K562 (cell line): Measurements from ENCODE around the gene OR9Q2. TPM values are rescaled to one million over a fixed set of nuclear protein-coding genes. Genes with fewer than 3 reads are reported as not detected.

Experiments
- ATAC-seq: fragments of 200-7000 bp; cut with Tn5 transposase; 3 replicates; pipeline ENCODE4 v1.9.1; 2020; ENCODE audit warnings: moderate library complexity
- BruUV-seq: library from RNA; stranded (reverse); fragments of 400-500 nt; replicated peaks from 2 replicates; lab custom pipeline; 2021; lab: Mats Ljungman, UMichigan
- CTCF ChIA-PET: fragments of 300-600 bp; formaldehyde crosslinking; extraction: SDS; loops from one replicate; lab custom pipeline; 2021; ENCODE audit warnings: low intra/inter-chr PET ratio; lab: Yijun Ruan, JAX
- POLR2A ChIA-PET: fragments of 300-600, 350-650 bp; sonication (Branson Sonifier 250); formaldehyde crosslinking; extraction: SDS; loops from one replicate; lab custom pipeline; 2021; ENCODE audit warnings: antibody characterized with exemption, inconsistent platforms; lab: Yijun Ruan, JAX
- DNase-seq, 4 experiments: peaks; one replicate each; pipeline versions ENCODE4 v3.0.0 to v3.0.0-alpha.2; 2011 to 2018; ENCODE audit warnings: low spot score in 3 of 4, mixed read lengths in 3 of 4; ENCODE audit errors: extremely low read depth in 1 of 4
- FAIRE-seq: peaks from 2 replicates; lab custom pipeline; 2011; peaks lifted over from hg19 to GRCh38; lab: Jason Lieb, UNC
- H2AFZ ChIP-seq: 2 replicates; pipeline ENCODE4 v1.6.0; 2011; ENCODE audit warnings: low read depth, low read length, control low read depth, inconsistent platforms
- H3K27ac ChIP-seq: fragments of 200-600 bp; 3 replicates; pipeline ENCODE4 v1.8.0; 2011; ENCODE audit warnings: low read depth, mild to moderate bottlenecking, control low read depth, inconsistent platforms, low read length, moderate library complexity, mixed read lengths; ENCODE audit errors: extremely low read depth
- H3K27me3 ChIP-seq, 2 experiments: fragments of 300-600 bp in 1 of 2; 2 replicates in 1 of 2; 3 replicates in 1 of 2; pipeline versions ENCODE4 v1.6.0 to v1.8.0; 2011; ENCODE audit warnings: inconsistent platforms in 2 of 2, low read length in 2 of 2, mild to moderate bottlenecking in 1 of 2, mixed read lengths in 1 of 2, moderate library complexity in 1 of 2; ENCODE audit not compliant: control insufficient read depth in 2 of 2, insufficient read depth in 2 of 2
- H3K36me3 ChIP-seq: fragments of 300-600 bp; 3 replicates; pipeline ENCODE4 v1.8.0; 2011; ENCODE audit warnings: mild to moderate bottlenecking, low read length, inconsistent platforms; ENCODE audit not compliant: control insufficient read depth, insufficient read depth
- H3K4me1 ChIP-seq, 2 experiments: fragments of 200-600 bp in 1 of 2; replicated peaks in 1 of 2; 2 replicates in 1 of 2; 3 replicates in 1 of 2; pipeline versions ENCODE4 v1.5.1 to v1.8.0; 2011; ENCODE audit warnings: inconsistent platforms in 2 of 2, low read length in 2 of 2, mild to moderate bottlenecking in 1 of 2, mixed read lengths in 1 of 2, moderate library complexity in 1 of 2; ENCODE audit not compliant: control insufficient read depth in 2 of 2, insufficient read depth in 2 of 2
- H3K4me2 ChIP-seq: 2 replicates; pipeline ENCODE4 v1.6.1; 2011; ENCODE audit warnings: low read length, control low read depth, inconsistent platforms, mixed read lengths; ENCODE audit not compliant: insufficient read depth
- H3K4me3 ChIP-seq: fragments of 200-600 bp; sonication (generic), shearing (Covaris generic); 2 replicates; pipeline ENCODE4 v1.5.1; 2016; ENCODE audit warnings: control low read depth, inconsistent platforms
- H3K79me2 ChIP-seq: fragments of 200-600 bp; 3 replicates; pipeline ENCODE4 v1.8.0; 2011; ENCODE audit warnings: low read length, inconsistent platforms; ENCODE audit not compliant: control insufficient read depth, insufficient read depth
- H3K9ac ChIP-seq, 2 experiments: 2 replicates each; pipeline versions ENCODE4 v1.6.0 to v1.6.1; 2011; ENCODE audit warnings: low read depth in 2 of 2, low read length in 2 of 2, control low read depth in 1 of 2, inconsistent platforms in 1 of 2, mild to moderate bottlenecking in 1 of 2, mixed read lengths in 1 of 2; ENCODE audit not compliant: insufficient read depth in 1 of 2
- H3K9me1 ChIP-seq: one replicate; pipeline ENCODE4 v1.6.0; 2011; ENCODE audit warnings: inconsistent platforms, mild to moderate bottlenecking, low read length, moderate library complexity; ENCODE audit not compliant: control insufficient read depth, insufficient read depth
- H3K9me3 ChIP-seq: replicated peaks from 2 replicates; pipeline ENCODE4 v1.5.1; 2011; ENCODE audit warnings: low read depth, low read length, inconsistent platforms; ENCODE audit not compliant: control insufficient read depth, insufficient read depth
- H4K20me1 ChIP-seq: replicated peaks from 2 replicates; pipeline ENCODE4 v1.6.1; 2011; ENCODE audit warnings: low read length, inconsistent platforms, mixed read lengths; ENCODE audit not compliant: control insufficient read depth, insufficient read depth
- ELF4 ChIP-seq: fragments of 450-650 bp; formaldehyde crosslinking; IDR thresholded peaks from 2 replicates; pipeline ENCODE4 v1.4.0; 2022; ENCODE audit warnings: missing genetic modification characterization
- FOXK2 ChIP-seq, 2 experiments: fragments of 450-650 bp; IDR thresholded peaks in 1 of 2; conservative IDR thresholded peaks in 1 of 2; 2 replicates each; pipeline ENCODE4 v1.6.1; 2016; ENCODE audit warnings: low read depth in 2 of 2, mild to moderate bottlenecking in 1 of 2
- FUS ChIP-seq: fragments of 200-400 bp; formaldehyde crosslinking; optimal IDR thresholded peaks from 2 replicates; pipeline ENCODE3; 2017; ENCODE audit warnings: low read depth, low read length
- NFXL1 ChIP-seq: fragments of 450-650 bp; formaldehyde crosslinking; IDR thresholded peaks from 2 replicates; pipeline ENCODE4 v1.4.0; 2021; ENCODE audit warnings: mild to moderate bottlenecking
- TEAD2 ChIP-seq: fragments of 450-650 bp; IDR thresholded peaks from 2 replicates; pipeline ENCODE4 v1.6.1; 2016; ENCODE audit warnings: missing genetic modification characterization, control low read depth, missing compliant biosample characterization
- ZBTB1 ChIP-seq: sonication (generic); formaldehyde crosslinking; IDR thresholded peaks from 2 replicates; pipeline ENCODE4 v1.8.1; 2023; ENCODE audit warnings: missing genetic modification reagents, low read depth, mild to moderate bottlenecking, borderline replicate concordance
- ZNF184 ChIP-seq: sonication (generic); formaldehyde crosslinking; IDR thresholded peaks from 2 replicates; pipeline ENCODE4 v1.5.0; 2020; ENCODE audit warnings: missing genetic modification reagents
- ZNF717 ChIP-seq: fragments of 250-450 bp; sonication (Bioruptor Pico); IDR thresholded peaks from 2 replicates; pipeline ENCODE4 v1.5.0; 2021
- ZNF778 ChIP-seq: fragments of 450-650 bp; formaldehyde crosslinking; IDR thresholded peaks from 2 replicates; pipeline ENCODE4 v1.4.0; 2020; ENCODE audit warnings: mild to moderate bottlenecking, moderate library complexity
- whole genome bisulfite sequencing: fragments of 100-300 bp; shearing (Covaris generic); methylation state at CpG from one replicate; pipeline ENCODE4 v1.1.6; 2016; ENCODE audit warnings: low coverage, mixed read lengths; ENCODE audit not compliant: insufficient coverage; ENCODE audit errors: missing lambda C conversion rate; 5-methylcytosine and 5-hydroxymethylcytosine counted together
- in situ Hi-C: fragments of 300-500 bp; cut with MboI; formaldehyde crosslinking; loops from 4 replicates; pipeline ENCODE4 v1.15.0; 2018; ENCODE audit warnings: inconsistent platforms, mixed read lengths
- intact Hi-C: fragments of 100-400 bp; cut with micrococcal nuclease; formaldehyde crosslinking; loops from 2 replicates; pipeline ENCODE4 v1.14.2; 2022
- polyA plus RNA-seq, 8 experiments: library from polyadenylated mRNA; depleted of rRNA in 4 of 8; stranded (reverse) in 5 of 8; unstranded in 3 of 8; fragments of >200 nt; fragmentation: Nextera tagmentation in 2 of 8; fragmentation: Illumina TruSeq in 1 of 8; extraction: Ambion mirVana in 2 of 8; extraction: Trizol in 1 of 8; gene quantifications; 2 replicates each; pipeline versions ENCODE4 v1.2.1 to v1.2.3, GENCODE V29; 2011 to 2014; ENCODE audit warnings: inconsistent platforms in 1 of 8, missing spikeins in 1 of 8
- total RNA-seq, 7 experiments: library from RNA; depleted of rRNA in 6 of 7; stranded (reverse); fragments of >200 nt in 6 of 7; fragmentation: Illumina TruSeq in 2 of 7; extraction: Trizol in 2 of 7; gene quantifications; 2 replicates each; pipeline versions ENCODE4 v1.2.1 to v1.2.3, GENCODE V29; 2011 to 2021; ENCODE audit warnings: low replicate concordance in 1 of 7
- TF ChIP-seq, protein P1 (sequence below): fragments of 250-450 bp; sonication (Bioruptor Pico); IDR thresholded peaks from 2 replicates; pipeline ENCODE4 v1.8.0; 2022; ENCODE audit warnings: moderate library complexity, mild to moderate bottlenecking, inconsistent platforms
- TF ChIP-seq, protein P2 (sequence below): fragments of 250-450 bp; sonication (Bioruptor Pico); IDR thresholded peaks from 2 replicates; pipeline ENCODE4 v1.4.0; 2020; ENCODE audit warnings: borderline replicate concordance

OR9Q2 gene
- total and polyA plus RNA-seq, 9 of the 15 experiments (the other 6 are each of a cell fraction or from before 2014, with no cell fraction given): not detected

DNA sequence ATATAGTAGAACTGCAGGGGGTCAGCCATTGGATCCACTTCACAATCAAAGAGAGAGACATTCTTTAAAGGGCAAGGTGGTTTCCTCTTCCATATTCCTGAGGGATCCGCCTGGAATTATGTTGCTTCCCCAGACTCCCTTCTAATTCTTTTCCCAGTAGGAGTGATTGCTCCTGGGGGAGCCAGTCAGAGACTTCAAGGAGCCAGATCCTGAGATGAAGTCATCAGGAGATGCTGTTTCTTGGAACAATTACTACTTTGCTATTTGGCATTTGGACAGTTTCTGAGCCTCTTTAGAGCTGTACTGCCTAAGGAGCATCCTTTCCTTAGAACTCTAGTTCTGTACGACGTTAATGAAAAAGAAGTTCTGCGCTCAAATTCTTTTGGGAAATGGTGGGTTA is 1.9 kb upstream of the OR9Q2 start:
- WGBS: 6% methylated on average over 4 of the region's 4 CpGs
- no peaks in the 10 kb centered on the region for H3K9me3 ChIP-seq
- no peaks in the 10 kb centered on the region for H3K9me1 ChIP-seq
- no peak for TF ChIP-seq NFXL1 (CRISPR knock-in tag)
- no peak for TF ChIP-seq FUS
- TF ChIP-seq ELF4 (CRISPR knock-in tag): no peak
- no peak for TF ChIP-seq TEAD2 (tag)
- TF ChIP-seq FOXK2 (conservative IDR thresholded peaks at IDR 0.05 in 1 of 2, IDR thresholded peaks at IDR 0.05 in 1 of 2; ENCODE audit: low read depth in 2 of 2): no peak
- TF ChIP-seq, protein P1, sequence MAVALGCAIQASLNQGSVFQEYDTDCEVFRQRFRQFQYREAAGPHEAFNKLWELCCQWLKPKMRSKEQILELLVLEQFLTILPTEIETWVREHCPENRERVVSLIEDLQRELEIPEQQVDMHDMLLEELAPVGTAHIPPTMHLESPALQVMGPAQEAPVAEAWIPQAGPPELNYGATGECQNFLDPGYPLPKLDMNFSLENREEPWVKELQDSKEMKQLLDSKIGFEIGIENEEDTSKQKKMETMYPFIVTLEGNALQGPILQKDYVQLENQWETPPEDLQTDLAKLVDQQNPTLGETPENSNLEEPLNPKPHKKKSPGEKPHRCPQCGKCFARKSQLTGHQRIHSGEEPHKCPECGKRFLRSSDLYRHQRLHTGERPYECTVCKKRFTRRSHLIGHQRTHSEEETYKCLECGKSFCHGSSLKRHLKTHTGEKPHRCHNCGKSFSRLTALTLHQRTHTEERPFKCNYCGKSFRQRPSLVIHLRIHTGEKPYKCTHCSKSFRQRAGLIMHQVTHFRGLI (CRISPR knock-in tag): no peak
- TF ChIP-seq ZNF184 (CRISPR knock-in tag): no peak
- no peak for TF ChIP-seq ZNF717 (CRISPR knock-in tag)
- TF ChIP-seq ZBTB1: no peak
- TF ChIP-seq, protein P2, sequence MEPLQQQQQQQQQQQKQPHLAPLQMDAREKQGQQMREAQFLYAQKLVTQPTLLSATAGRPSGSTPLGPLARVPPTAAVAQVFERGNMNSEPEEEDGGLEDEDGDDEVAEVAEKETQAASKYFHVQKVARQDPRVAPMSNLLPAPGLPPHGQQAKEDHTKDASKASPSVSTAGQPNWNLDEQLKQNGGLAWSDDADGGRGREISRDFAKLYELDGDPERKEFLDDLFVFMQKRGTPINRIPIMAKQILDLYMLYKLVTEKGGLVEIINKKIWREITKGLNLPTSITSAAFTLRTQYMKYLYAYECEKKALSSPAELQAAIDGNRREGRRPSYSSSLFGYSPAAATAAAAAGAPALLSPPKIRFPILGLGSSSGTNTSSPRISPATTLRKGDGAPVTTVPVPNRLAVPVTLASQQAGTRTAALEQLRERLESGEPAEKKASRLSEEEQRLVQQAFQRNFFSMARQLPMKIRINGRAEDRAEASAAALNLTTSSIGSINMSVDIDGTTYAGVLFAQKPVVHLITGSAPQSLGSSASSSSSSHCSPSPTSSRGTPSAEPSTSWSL (CRISPR knock-in tag): no peak
- TF ChIP-seq ZNF778 (CRISPR knock-in tag): no peak
- ATAC-seq (no peak), FAIRE-seq (no peak), DNase-seq (no peak)
- no peaks in the 10 kb centered on the region for H4K20me1 ChIP-seq
- no peak overlapping the region for H3K27ac ChIP-seq
- POLR2A ChIA-PET: interaction anchor here (0.6 to 1.3 kb wide), 2 partner anchors 10 to 393 kb away, joined by 3 to 4 read pairs; no protein-coding TSS in a partner anchor
- no peaks in the 10 kb centered on the region for H3K79me2 ChIP-seq
- H3K27me3 ChIP-seq: no peaks in the 10 kb centered on the region
- H3K9ac ChIP-seq: no peak overlapping the region
- no peaks in the 10 kb centered on the region for H3K4me1 ChIP-seq
- H3K4me3 ChIP-seq: no peak overlapping the region
- intact Hi-C loops: no loop called here
- no TSS peak for BruUV-seq
- no peaks in the 10 kb centered on the region for H3K36me3 ChIP-seq
- in situ Hi-C loops: no loop called here
- H2AFZ ChIP-seq: no peak overlapping the region
- no peak overlapping the region for H3K4me2 ChIP-seq
- CTCF ChIA-PET: no interaction called here
